Measurements from ENCODE around the gene MADD. TPM values are rescaled to one million over a fixed set of nuclear protein-coding genes. Genes with fewer than 3 reads are reported as not detected.

MADD gene
- total RNA-seq, 1 experiment from 2014 or later, result 41.0 TPM

- H3K4me1 ChIP-seq (ENCODE audit: insufficient read depth, low read length), result no peaks in the 10 kb centered on the region
- peaks cover 6% of the 10 kb centered on the region in 2 experiments for H3K4me1 Mint-ChIP-seq
- no peak overlapping the region for H3K4me2 ChIP-seq (ENCODE audit: insufficient read depth, insufficient read length, low read length)
- no peak overlapping the region for H2BK12ac ChIP-seq (ENCODE audit: insufficient read length, low read depth, low read length)
- H3K27ac ChIP-seq (ENCODE audit: insufficient read length, low read depth, low read length), result no peak overlapping the region
- H3K14ac ChIP-seq (ENCODE audit: insufficient read depth, low read length), result no peak overlapping the region
- H2BK20ac ChIP-seq (ENCODE audit: low read depth, low read length, poor library complexity, severe bottlenecking), result no peak overlapping the region
- no peak overlapping the region for H3K56ac ChIP-seq (ENCODE audit: insufficient read length, low read depth, low read length)
- H2BK120ac ChIP-seq (ENCODE audit: low read depth, low read length, poor library complexity, severe bottlenecking), result no peak overlapping the region
- no peaks in the 10 kb centered on the region for H3K79me1 ChIP-seq (ENCODE audit: insufficient read depth, low read depth, low read length, poor library complexity, severe bottlenecking)
- H2AK5ac ChIP-seq (ENCODE audit: insufficient read length, low read length), result no peak overlapping the region
- H4K20me1 ChIP-seq (ENCODE audit: control insufficient read depth, insufficient read depth, insufficient read length), result peaks cover 2% of the 10 kb centered on the region
- TF ChIP-seq CTCF (conservative IDR thresholded peaks at IDR 0.05), result no peak
- no peak overlapping the region for H3K4ac ChIP-seq (ENCODE audit: low read depth, low read length)
- no peak overlapping the region for H3K23ac ChIP-seq (ENCODE audit: insufficient read length, low read depth, low read length)
- H3K18ac ChIP-seq (ENCODE audit: insufficient read length, low read depth, low read length), result no peak overlapping the region
- H3K9me3 ChIP-seq (ENCODE audit: control insufficient read depth, low read depth, low read length), result no peaks in the 10 kb centered on the region
- DNase-seq, result no peak
- H3K27me3 Mint-ChIP-seq (ENCODE audit: low read depth), result no peaks in the 10 kb centered on the region
- H3K79me2 ChIP-seq (ENCODE audit: insufficient read depth, low read length), result no peaks in the 10 kb centered on the region
- H3T11ph ChIP-seq (ENCODE audit: low read length), result no peak overlapping the region
- H3K23me2 ChIP-seq (ENCODE audit: insufficient read length, low read depth, low read length, poor library complexity, severe bottlenecking), result no peaks in the 10 kb centered on the region
- no peak overlapping the region for H2BK5ac ChIP-seq (ENCODE audit: insufficient read length, low read length)
- no peak overlapping the region for H4K5ac ChIP-seq (ENCODE audit: insufficient read length, low read depth, low read length)
- no peak overlapping the region for H3K4me3 Mint-ChIP-seq
- no peak overlapping the region for H3K9ac ChIP-seq (ENCODE audit: extremely low read depth, insufficient read length, low read length)
- no peak overlapping the region for H2BK15ac ChIP-seq (ENCODE audit: low read depth, low read length)
- no peak overlapping the region for H4K8ac ChIP-seq (replicated peaks; ENCODE audit: insufficient read length, low read depth, low read length)
- H4K91ac ChIP-seq (ENCODE audit: insufficient read length, low read depth, low read length), result no peak overlapping the region
- no peak overlapping the region for H3K27ac Mint-ChIP-seq
- H3K36me3 Mint-ChIP-seq (ENCODE audit: insufficient read depth in 1 of 3, low read depth in 3 of 3), result no peaks in the 10 kb centered on the region
- no peak overlapping the region for H2AFZ ChIP-seq (ENCODE audit: low read length)
- H3K9me3 Mint-ChIP-seq, result no peaks in the 10 kb centered on the region
- H3K27me3 ChIP-seq (ENCODE audit: insufficient read depth, low read length), result no peaks in the 10 kb centered on the region
- no CpG with 5 or more reads among the region's 6 CpGs for WGBS (ENCODE audit: extremely low coverage, insufficient read length, low lambda C conversion rate)
These were observed 88.2 kb downstream of the MADD start for GRCh38 chr11:47357985-47358730.
